Liver (tissue), 3 donors: ENCODE data around the gene SORBS2.

Experiments used
- CTCF ChIP-seq: fragments of 150-350 bp; IDR thresholded peaks from 2 replicates; pipeline ENCODE4 v1.5.1; 2017; ENCODE audit warnings: improper control_type of control experiment, low read depth, low read length; ENCODE audit not compliant: missing input control
- FOXA1 ChIP-seq: IDR thresholded peaks from 2 replicates; pipeline ENCODE4 v1.6.1; 2016; ENCODE audit warnings: antibody characterized with exemption
- GABPA ChIP-seq, 2 donors: IDR thresholded peaks in 1 of 2; conservative IDR thresholded peaks in 1 of 2; 2 replicates each; pipeline ENCODE4 v1.6.1; 2016; ENCODE audit warnings: antibody characterized with exemption in 2 of 2, mild to moderate bottlenecking in 1 of 2, moderate library complexity in 1 of 2
- JUND ChIP-seq, 2 donors: IDR thresholded peaks; 2 replicates each; pipeline ENCODE4 v1.6.1; 2016; ENCODE audit warnings: antibody characterized with exemption in 2 of 2
- MAX ChIP-seq: IDR thresholded peaks from 2 replicates; pipeline ENCODE4 v1.6.1; 2016; ENCODE audit warnings: antibody characterized with exemption
- TAF1 ChIP-seq: conservative IDR thresholded peaks from 2 replicates; pipeline ENCODE4 v1.6.1; 2016; ENCODE audit warnings: antibody characterized with exemption, mild to moderate bottlenecking
- TF ChIP-seq, protein P1 (sequence below): IDR thresholded peaks from 2 replicates; pipeline ENCODE4 v1.6.1; 2016; ENCODE audit warnings: antibody characterized with exemption, mild to moderate bottlenecking
- donor health status: healthy.
- donor health status: healthy.

DNA sequence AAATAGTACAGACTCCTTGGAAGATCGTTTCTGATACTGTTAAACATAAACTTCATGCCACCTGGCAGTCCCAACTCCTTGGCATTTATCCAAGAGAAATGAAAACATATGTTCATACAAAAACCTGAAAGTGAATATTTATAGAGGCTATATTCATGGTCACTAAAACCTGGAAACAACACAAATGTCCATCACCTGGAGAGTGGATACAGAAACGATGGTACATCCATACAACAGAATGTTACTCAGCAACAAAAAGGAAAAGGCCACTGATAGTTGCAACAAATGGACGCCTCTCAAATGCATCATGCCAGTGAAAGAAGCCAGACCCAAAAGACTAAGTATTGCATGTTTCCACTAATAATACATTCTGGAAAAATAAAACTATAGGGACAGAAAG, 34.0 kb upstream of the SORBS2 start:
- TF ChIP-seq CTCF (no peak), TAF1 (no peak), MAX (no peak), JUND (IDR thresholded peaks at IDR 0.05) (no peak), FOXA1 (no peak), GABPA (IDR thresholded peaks at IDR 0.05 in 1 of 2, conservative IDR thresholded peaks at IDR 0.05 in 1 of 2) (no peak)
- TF ChIP-seq, protein P1, sequence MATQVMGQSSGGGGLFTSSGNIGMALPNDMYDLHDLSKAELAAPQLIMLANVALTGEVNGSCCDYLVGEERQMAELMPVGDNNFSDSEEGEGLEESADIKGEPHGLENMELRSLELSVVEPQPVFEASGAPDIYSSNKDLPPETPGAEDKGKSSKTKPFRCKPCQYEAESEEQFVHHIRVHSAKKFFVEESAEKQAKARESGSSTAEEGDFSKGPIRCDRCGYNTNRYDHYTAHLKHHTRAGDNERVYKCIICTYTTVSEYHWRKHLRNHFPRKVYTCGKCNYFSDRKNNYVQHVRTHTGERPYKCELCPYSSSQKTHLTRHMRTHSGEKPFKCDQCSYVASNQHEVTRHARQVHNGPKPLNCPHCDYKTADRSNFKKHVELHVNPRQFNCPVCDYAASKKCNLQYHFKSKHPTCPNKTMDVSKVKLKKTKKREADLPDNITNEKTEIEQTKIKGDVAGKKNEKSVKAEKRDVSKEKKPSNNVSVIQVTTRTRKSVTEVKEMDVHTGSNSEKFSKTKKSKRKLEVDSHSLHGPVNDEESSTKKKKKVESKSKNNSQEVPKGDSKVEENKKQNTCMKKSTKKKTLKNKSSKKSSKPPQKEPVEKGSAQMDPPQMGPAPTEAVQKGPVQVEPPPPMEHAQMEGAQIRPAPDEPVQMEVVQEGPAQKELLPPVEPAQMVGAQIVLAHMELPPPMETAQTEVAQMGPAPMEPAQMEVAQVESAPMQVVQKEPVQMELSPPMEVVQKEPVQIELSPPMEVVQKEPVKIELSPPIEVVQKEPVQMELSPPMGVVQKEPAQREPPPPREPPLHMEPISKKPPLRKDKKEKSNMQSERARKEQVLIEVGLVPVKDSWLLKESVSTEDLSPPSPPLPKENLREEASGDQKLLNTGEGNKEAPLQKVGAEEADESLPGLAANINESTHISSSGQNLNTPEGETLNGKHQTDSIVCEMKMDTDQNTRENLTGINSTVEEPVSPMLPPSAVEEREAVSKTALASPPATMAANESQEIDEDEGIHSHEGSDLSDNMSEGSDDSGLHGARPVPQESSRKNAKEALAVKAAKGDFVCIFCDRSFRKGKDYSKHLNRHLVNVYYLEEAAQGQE = no peak
